ENCODE data around the gene TMEM222.

TMEM222 gene

DNA sequence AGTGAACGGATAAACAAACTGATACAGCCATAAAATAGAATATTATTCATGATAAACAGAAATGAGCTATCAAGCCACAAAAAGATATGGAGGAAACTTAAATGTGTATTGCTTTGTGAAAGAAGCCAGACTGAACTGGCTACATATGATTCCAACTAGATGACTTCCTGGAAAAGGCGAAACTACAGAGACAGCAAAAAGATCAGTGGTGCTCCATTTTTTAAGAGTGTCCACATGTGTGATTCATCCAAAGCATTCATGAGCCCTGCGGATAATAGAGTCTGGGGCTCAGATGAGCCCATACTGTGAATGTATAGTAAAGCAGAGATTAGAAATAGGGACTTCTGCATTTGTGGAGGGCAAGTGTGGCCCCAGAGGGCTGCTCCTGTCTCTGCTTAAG is 7.8 kb upstream of the TMEM222 start:
- H2AFZ ChIP-seq (ENCODE audit: low read length): no peak overlapping the region
- TF ChIP-seq EZH2phosphoT487 (IDR thresholded peaks at IDR 0.05; ENCODE audit: borderline replicate concordance): no peak
- TF ChIP-seq, protein P1, sequence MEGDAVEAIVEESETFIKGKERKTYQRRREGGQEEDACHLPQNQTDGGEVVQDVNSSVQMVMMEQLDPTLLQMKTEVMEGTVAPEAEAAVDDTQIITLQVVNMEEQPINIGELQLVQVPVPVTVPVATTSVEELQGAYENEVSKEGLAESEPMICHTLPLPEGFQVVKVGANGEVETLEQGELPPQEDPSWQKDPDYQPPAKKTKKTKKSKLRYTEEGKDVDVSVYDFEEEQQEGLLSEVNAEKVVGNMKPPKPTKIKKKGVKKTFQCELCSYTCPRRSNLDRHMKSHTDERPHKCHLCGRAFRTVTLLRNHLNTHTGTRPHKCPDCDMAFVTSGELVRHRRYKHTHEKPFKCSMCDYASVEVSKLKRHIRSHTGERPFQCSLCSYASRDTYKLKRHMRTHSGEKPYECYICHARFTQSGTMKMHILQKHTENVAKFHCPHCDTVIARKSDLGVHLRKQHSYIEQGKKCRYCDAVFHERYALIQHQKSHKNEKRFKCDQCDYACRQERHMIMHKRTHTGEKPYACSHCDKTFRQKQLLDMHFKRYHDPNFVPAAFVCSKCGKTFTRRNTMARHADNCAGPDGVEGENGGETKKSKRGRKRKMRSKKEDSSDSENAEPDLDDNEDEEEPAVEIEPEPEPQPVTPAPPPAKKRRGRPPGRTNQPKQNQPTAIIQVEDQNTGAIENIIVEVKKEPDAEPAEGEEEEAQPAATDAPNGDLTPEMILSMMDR (conservative IDR thresholded peaks at IDR 0.05; ENCODE audit: low read length): no peak
- H3K79me2 ChIP-seq (ENCODE audit: insufficient read depth, low read length): no peaks in the 10 kb centered on the region
- H3K27me3 ChIP-seq (ENCODE audit: insufficient read depth, low read length, poor library complexity, severe bottlenecking): no peaks in the 10 kb centered on the region
- no peaks in the 10 kb centered on the region for H3F3A ChIP-seq (ENCODE audit: low read depth)
- no peak overlapping the region for H3K4me2 ChIP-seq (ENCODE audit: low read depth, low read length, poor library complexity, severe bottlenecking)
- no peak overlapping the region for H3K4me3 ChIP-seq (ENCODE audit: low read length, poor library complexity, severe bottlenecking)
- H3K4me1 ChIP-seq (ENCODE audit: insufficient read depth, low read length, poor library complexity, severe bottlenecking): no peaks in the 10 kb centered on the region
- H3K9me3 ChIP-seq (ENCODE audit: insufficient read depth, low read depth, low read length): no peaks in the 10 kb centered on the region
- no peaks in the 10 kb centered on the region for H3K36me3 ChIP-seq (ENCODE audit: insufficient read depth, low read length)
- no peaks in the 10 kb centered on the region for H4K20me1 ChIP-seq (ENCODE audit: insufficient read depth, low read length, poor library complexity, severe bottlenecking)
- H3K9ac ChIP-seq (ENCODE audit: low read depth, low read length, poor library complexity, severe bottlenecking): no peak overlapping the region
- H3K9me2 ChIP-seq (replicated peaks; ENCODE audit: low read depth, low read length): no peaks in the 10 kb centered on the region

DNA sequence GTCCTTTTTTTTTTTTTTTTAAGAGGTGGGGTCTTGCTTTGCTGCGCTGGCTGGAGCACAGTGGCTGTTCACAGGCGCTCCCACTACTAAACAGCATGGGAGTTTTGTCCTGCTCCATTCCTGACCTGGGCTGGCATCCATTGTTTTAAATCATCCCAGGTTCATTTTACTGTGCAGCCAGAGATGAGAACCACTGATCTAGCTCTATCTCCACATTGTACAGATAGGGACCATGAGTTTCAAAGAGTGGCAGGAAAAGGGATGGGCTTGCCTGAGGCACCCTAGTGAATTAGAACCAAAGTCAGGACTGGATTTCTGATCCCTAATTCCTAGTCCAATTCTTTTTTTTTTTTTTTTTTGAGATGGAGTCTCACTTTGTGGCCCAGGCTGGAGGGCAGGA is 7.2 kb upstream of the TMEM222 start:
- no peaks in the 10 kb centered on the region for H4K20me1 ChIP-seq (ENCODE audit: insufficient read depth, low read length, poor library complexity, severe bottlenecking)
- H3F3A ChIP-seq (ENCODE audit: low read depth): no peaks in the 10 kb centered on the region
- H3K36me3 ChIP-seq (ENCODE audit: insufficient read depth, low read length): no peaks in the 10 kb centered on the region
- no peak overlapping the region for H3K9ac ChIP-seq (ENCODE audit: low read depth, low read length, poor library complexity, severe bottlenecking)
- H3K9me2 ChIP-seq (replicated peaks; ENCODE audit: low read depth, low read length): no peaks in the 10 kb centered on the region
- H2AFZ ChIP-seq (ENCODE audit: low read length): no peak overlapping the region
- H3K27me3 ChIP-seq (ENCODE audit: insufficient read depth, low read length, poor library complexity, severe bottlenecking): no peaks in the 10 kb centered on the region
- H3K9me3 ChIP-seq (ENCODE audit: insufficient read depth, low read depth, low read length): no peaks in the 10 kb centered on the region
- no peak overlapping the region for H3K4me3 ChIP-seq (ENCODE audit: low read length, poor library complexity, severe bottlenecking)
- no peak overlapping the region for H3K4me2 ChIP-seq (ENCODE audit: low read depth, low read length, poor library complexity, severe bottlenecking)
- no peaks in the 10 kb centered on the region for H3K4me1 ChIP-seq (ENCODE audit: insufficient read depth, low read length, poor library complexity, severe bottlenecking)
- no peaks in the 10 kb centered on the region for H3K79me2 ChIP-seq (ENCODE audit: insufficient read depth, low read length)
- TF ChIP-seq, protein P1 (conservative IDR thresholded peaks at IDR 0.05; ENCODE audit: low read length): no peak
- TF ChIP-seq EZH2phosphoT487 (IDR thresholded peaks at IDR 0.05; ENCODE audit: borderline replicate concordance): no peak

DNA sequence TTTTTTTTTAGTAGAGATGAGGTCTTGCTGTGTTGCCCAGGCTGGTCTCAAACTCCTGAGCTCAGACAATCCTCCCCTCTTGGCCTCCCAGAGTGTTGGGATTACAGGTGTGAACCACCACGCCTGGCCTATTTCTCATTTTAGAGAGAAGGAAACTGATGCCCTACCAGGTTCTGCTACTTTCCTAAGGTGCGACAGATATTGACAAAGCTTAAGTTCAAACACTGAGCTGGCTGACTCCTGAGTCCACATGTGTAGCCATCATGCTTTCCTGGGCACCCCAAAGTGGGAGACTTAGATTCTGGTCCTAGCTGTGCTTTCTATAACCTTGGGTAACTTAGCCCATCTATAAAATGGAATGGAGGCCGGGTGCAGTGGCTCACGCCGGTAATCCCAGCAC is 5.1 kb upstream of the TMEM222 start:
- H3K79me2 ChIP-seq (ENCODE audit: insufficient read depth, low read length): no peaks in the 10 kb centered on the region
- H3K4me2 ChIP-seq (ENCODE audit: low read depth, low read length, poor library complexity, severe bottlenecking): no peak overlapping the region
- no peaks in the 10 kb centered on the region for H3K9me2 ChIP-seq (replicated peaks; ENCODE audit: low read depth, low read length)

More for the DNA sequence above, 5.1 kb upstream of the TMEM222 start:
- no peak overlapping the region for H3K9ac ChIP-seq (ENCODE audit: low read depth, low read length, poor library complexity, severe bottlenecking)
- no peak overlapping the region for H3K4me3 ChIP-seq (ENCODE audit: low read length, poor library complexity, severe bottlenecking)
- TF ChIP-seq, protein P1 (conservative IDR thresholded peaks at IDR 0.05; ENCODE audit: low read length): no peak
- TF ChIP-seq EZH2phosphoT487 (IDR thresholded peaks at IDR 0.05; ENCODE audit: borderline replicate concordance): no peak
- no peaks in the 10 kb centered on the region for H3K9me3 ChIP-seq (ENCODE audit: insufficient read depth, low read depth, low read length)
- H3K36me3 ChIP-seq (ENCODE audit: insufficient read depth, low read length): no peaks in the 10 kb centered on the region
- H2AFZ ChIP-seq (ENCODE audit: low read length): no peak overlapping the region
- H3K27me3 ChIP-seq (ENCODE audit: insufficient read depth, low read length, poor library complexity, severe bottlenecking): no peaks in the 10 kb centered on the region
- H4K20me1 ChIP-seq (ENCODE audit: insufficient read depth, low read length, poor library complexity, severe bottlenecking): no peaks in the 10 kb centered on the region
- no peaks in the 10 kb centered on the region for H3F3A ChIP-seq (ENCODE audit: low read depth)
- no peaks in the 10 kb centered on the region for H3K4me1 ChIP-seq (ENCODE audit: insufficient read depth, low read length, poor library complexity, severe bottlenecking)

Data from Loucy (cell line).